ENCODE data around the gene MRPL42. TPM values are rescaled to one million over a fixed set of nuclear protein-coding genes. Genes with fewer than 3 reads are reported as not detected.
A peak's percentile ranks its signal among the peaks of the same experiment; 100 is the strongest.
"Not testable (repeated sequence)": the region's sequence is repeated elsewhere in the genome, so short reads cannot be mapped to it uniquely, and the experiment has no call there.

The MRPL42 gene
- total RNA-seq, 3 donors from 2014 or later = 62.9 to 98.8 (median 89.2) TPM

GRCh38 chr12:93460902-93461301 lies 6.4 kb upstream of the MRPL42 start:
- no peak for DNase-seq
- no peak for ATAC-seq
- no peaks in the 10 kb centered on the region for H3K4me1 Mint-ChIP-seq (ENCODE audit: low read depth)
- no peak overlapping the region for H3K4me3 Mint-ChIP-seq
- no peaks in the 10 kb centered on the region for H3K36me3 Mint-ChIP-seq (ENCODE audit: insufficient read depth)
- H3K9me3 Mint-ChIP-seq = no peaks in the 10 kb centered on the region
- H3K27me3 Mint-ChIP-seq (ENCODE audit: low read depth) = no peaks in the 10 kb centered on the region

GRCh38 chr12:93461503-93461902 lies 5.8 kb upstream of the MRPL42 start:
- Mint-ChIP-seq H3K4me1 (ENCODE audit: low read depth) (no peaks in the 10 kb centered on the region), H3K27me3 (ENCODE audit: low read depth) (no peaks in the 10 kb centered on the region), H3K36me3 (ENCODE audit: insufficient read depth) (no peaks in the 10 kb centered on the region), H3K4me3 (no peak overlapping the region), H3K9me3 (no peaks in the 10 kb centered on the region)
- no peak for ATAC-seq
- DNase-seq = no peak

GRCh38 chr12:93465841-93466240 lies 1.5 kb upstream of the MRPL42 start:
- ATAC-seq = no peak
- Mint-ChIP-seq H3K4me3 (peak overlapping the region; percentile 5), H3K36me3 (ENCODE audit: insufficient read depth) (peaks cover 5% of the 10 kb centered on the region)

GRCh38 chr12:93466625-93467350 lies 526 bp upstream of the MRPL42 start:
- ATAC-seq = peak in 1 of 2 donors; percentile 19

More at GRCh38 chr12:93465841-93466240, 1.5 kb upstream of the MRPL42 start:
- H3K9me3 Mint-ChIP-seq = no peaks in the 10 kb centered on the region
- peaks cover 32% of the 10 kb centered on the region for H3K4me1 Mint-ChIP-seq (ENCODE audit: low read depth)
- DNase-seq = no peak
- no peaks in the 10 kb centered on the region for H3K27me3 Mint-ChIP-seq (ENCODE audit: low read depth)

GRCh38 chr12:93468008-93468371 lies 676 bp downstream of the MRPL42 start:
- H3K36me3 Mint-ChIP-seq (ENCODE audit: insufficient read depth) = peaks cover 6% of the 10 kb centered on the region
- peaks cover 32% of the 10 kb centered on the region for H3K4me1 Mint-ChIP-seq (ENCODE audit: low read depth)

More at GRCh38 chr12:93466625-93467350, 526 bp upstream of the MRPL42 start:
- H3K4me3 Mint-ChIP-seq = peak overlapping the region; percentile 97
- no peak for DNase-seq
- peaks cover 32% of the 10 kb centered on the region for H3K4me1 Mint-ChIP-seq (ENCODE audit: low read depth)
- no peaks in the 10 kb centered on the region for H3K9me3 Mint-ChIP-seq
- peaks cover 6% of the 10 kb centered on the region for H3K36me3 Mint-ChIP-seq (ENCODE audit: insufficient read depth)
- no peaks in the 10 kb centered on the region for H3K27me3 Mint-ChIP-seq (ENCODE audit: low read depth)

GRCh38 chr12:93469386-93469785 lies 2.1 kb downstream of the MRPL42 start:
- peaks cover 32% of the 10 kb centered on the region for H3K4me1 Mint-ChIP-seq (ENCODE audit: low read depth)
- DNase-seq (no peak), ATAC-seq (no peak)
- H3K27me3 Mint-ChIP-seq (ENCODE audit: low read depth) = no peaks in the 10 kb centered on the region
- no peaks in the 10 kb centered on the region for H3K9me3 Mint-ChIP-seq
- H3K4me3 Mint-ChIP-seq = no peak overlapping the region
- H3K36me3 Mint-ChIP-seq (ENCODE audit: insufficient read depth) = peaks cover 6% of the 10 kb centered on the region

More at GRCh38 chr12:93468008-93468371, 676 bp downstream of the MRPL42 start:
- ATAC-seq = peak; percentile 12 to 33
- DNase-seq = no peak
- Mint-ChIP-seq H3K9me3 (no peaks in the 10 kb centered on the region), H3K4me3 (peak overlapping the region; percentile 97), H3K27me3 (ENCODE audit: low read depth) (no peaks in the 10 kb centered on the region)

- Mint-ChIP-seq H3K4me3 (no peak overlapping the region), H3K36me3 (ENCODE audit: insufficient read depth) (peaks cover 6% of the 10 kb centered on the region), H3K27me3 (ENCODE audit: low read depth) (no peaks in the 10 kb centered on the region), H3K9me3 (no peaks in the 10 kb centered on the region), H3K4me1 (ENCODE audit: low read depth) (peaks cover 3% of the 10 kb centered on the region)
- ATAC-seq (no peak), DNase-seq (no peak)
Observed at GRCh38 chr12:93476555-93476954, 9.2 kb downstream of the MRPL42 start.

- H3K36me3 Mint-ChIP-seq (ENCODE audit: insufficient read depth) = peaks cover 4% of the 10 kb centered on the region
- ATAC-seq (no peak), DNase-seq (no peak)
- no peaks in the 10 kb centered on the region for H3K9me3 Mint-ChIP-seq
- H3K27me3 Mint-ChIP-seq (ENCODE audit: low read depth) = no peaks in the 10 kb centered on the region
- no peaks in the 10 kb centered on the region for H3K4me1 Mint-ChIP-seq (ENCODE audit: low read depth)
- no peak overlapping the region for H3K4me3 Mint-ChIP-seq
Observed at GRCh38 chr12:93482721-93483120, 15.4 kb downstream of the MRPL42 start.

- DNase-seq = no peak
- Mint-ChIP-seq H3K4me1 (ENCODE audit: low read depth) (no peaks in the 10 kb centered on the region), H3K9me3 (no peaks in the 10 kb centered on the region), H3K36me3 (ENCODE audit: insufficient read depth) (peaks cover 4% of the 10 kb centered on the region), H3K27me3 (ENCODE audit: low read depth) (no peaks in the 10 kb centered on the region), H3K4me3 (no peak overlapping the region)
- no peak for ATAC-seq
Observed at GRCh38 chr12:93483151-93483807, 16.0 kb downstream of the MRPL42 start.

- H3K27me3 Mint-ChIP-seq (ENCODE audit: low read depth) = no peaks in the 10 kb centered on the region
- H3K4me1 Mint-ChIP-seq (ENCODE audit: low read depth) = no peaks in the 10 kb centered on the region
- no peak for ATAC-seq
- no peak overlapping the region for H3K4me3 Mint-ChIP-seq
- no peak for DNase-seq
- H3K9me3 Mint-ChIP-seq = no peaks in the 10 kb centered on the region
- peaks cover 10% of the 10 kb centered on the region for H3K36me3 Mint-ChIP-seq (ENCODE audit: insufficient read depth)
Observed at GRCh38 chr12:93484315-93484981, 17.1 kb downstream of the MRPL42 start.

GRCh38 chr12:93492808-93493207 lies 25.5 kb downstream of the MRPL42 start:
- H3K4me3 Mint-ChIP-seq; H3K27me3 Mint-ChIP-seq (ENCODE audit: low read depth); ATAC-seq; H3K9me3 Mint-ChIP-seq; H3K4me1 Mint-ChIP-seq (ENCODE audit: low read depth); DNase-seq: not testable (repeated sequence)
- peaks cover 25% of the 10 kb centered on the region for H3K36me3 Mint-ChIP-seq (ENCODE audit: insufficient read depth)

- DNase-seq (no peak), ATAC-seq (no peak)
- Mint-ChIP-seq H3K4me3 (no peak overlapping the region), H3K9me3 (no peaks in the 10 kb centered on the region), H3K27me3 (ENCODE audit: low read depth) (no peaks in the 10 kb centered on the region), H3K36me3 (ENCODE audit: insufficient read depth) (peaks cover 19% of the 10 kb centered on the region), H3K4me1 (ENCODE audit: low read depth) (peaks cover 1% of the 10 kb centered on the region)
Observed at GRCh38 chr12:93494096-93494495, 26.8 kb downstream of the MRPL42 start.

GRCh38 chr12:93497456-93497855 lies 30.1 kb downstream of the MRPL42 start:
- DNase-seq = no peak
- H3K27me3 Mint-ChIP-seq (ENCODE audit: low read depth) = no peaks in the 10 kb centered on the region
- H3K9me3 Mint-ChIP-seq = no peaks in the 10 kb centered on the region
- H3K36me3 Mint-ChIP-seq (ENCODE audit: insufficient read depth) = peaks cover 9% of the 10 kb centered on the region
- ATAC-seq = no peak
- H3K4me1 Mint-ChIP-seq (ENCODE audit: low read depth) = peaks cover 1% of the 10 kb centered on the region
- H3K4me3 Mint-ChIP-seq = no peak overlapping the region

GRCh38 chr12:93498813-93499212 lies 31.5 kb downstream of the MRPL42 start:
- H3K4me1 Mint-ChIP-seq (ENCODE audit: low read depth); ATAC-seq; H3K27me3 Mint-ChIP-seq (ENCODE audit: low read depth); H3K4me3 Mint-ChIP-seq; DNase-seq; H3K9me3 Mint-ChIP-seq: not testable (repeated sequence)
- H3K36me3 Mint-ChIP-seq (ENCODE audit: insufficient read depth) = peaks cover 14% of the 10 kb centered on the region
